Smooth muscle cell (in vitro differentiated cells): ENCODE measurements around the gene ALDOA. TPM values are rescaled to one million over a fixed set of nuclear protein-coding genes. Genes with fewer than 3 reads are reported as not detected.
"Not testable (repeated sequence)": the region's sequence is repeated elsewhere in the genome, so short reads cannot be mapped to it uniquely, and the experiment has no call there.

Source experiments
- DNase-seq: peaks from one replicate; lab custom pipeline; 2025; ENCODE audit not compliant: unreplicated experiment; lab: John Stamatoyannopoulos, UW
- H2AFZ ChIP-seq: fragments of 200-600 bp; sonication (generic); 2 replicates; pipeline ENCODE4 v1.6.0; 2016; ENCODE audit warnings: antibody characterized with exemption, low read depth, mild to moderate bottlenecking
- H3F3A ChIP-seq: fragments of 200-600 bp; sonication (generic); 2 replicates; pipeline ENCODE4 v1.6.0; 2017; ENCODE audit warnings: antibody characterized with exemption, low read depth
- H3K27ac ChIP-seq: fragments of 200-600 bp; sonication (generic); 2 replicates; pipeline ENCODE4 v1.5.1; 2016; ENCODE audit warnings: low read depth, mild to moderate bottlenecking
- H3K27me3 ChIP-seq: fragments of 200-600 bp; sonication (generic); 2 replicates; pipeline ENCODE4 v1.6.1; 2016; ENCODE audit warnings: low read depth, mild to moderate bottlenecking
- H3K36me3 ChIP-seq: fragments of 200-600 bp; sonication (generic); 2 replicates; pipeline ENCODE4 v1.5.1; 2016; ENCODE audit warnings: low read depth
- H3K4me1 ChIP-seq: fragments of 200-600 bp; sonication (generic); 2 replicates; pipeline ENCODE4 v1.5.1; 2016; ENCODE audit warnings: low read depth
- H3K4me2 ChIP-seq: fragments of 200-600 bp; sonication (generic); 2 replicates; pipeline ENCODE4 v1.6.0; 2016; ENCODE audit warnings: mild to moderate bottlenecking
- H3K4me3 ChIP-seq: fragments of 200-600 bp; sonication (generic); 2 replicates; pipeline ENCODE4 v1.5.1; 2016; ENCODE audit warnings: mild to moderate bottlenecking
- H3K79me2 ChIP-seq: fragments of 200-600 bp; sonication (generic); 2 replicates; pipeline ENCODE4 v1.6.0; 2016; ENCODE audit warnings: low read depth, mild to moderate bottlenecking
- H3K9ac ChIP-seq: fragments of 200-600 bp; sonication (generic); 2 replicates; pipeline ENCODE4 v1.6.0; 2016; ENCODE audit warnings: low read depth
- H3K9me3 ChIP-seq: fragments of 200-600 bp; sonication (generic); replicated peaks from 2 replicates; pipeline ENCODE4 v1.5.1; 2016; ENCODE audit warnings: low read depth
- H4K20me1 ChIP-seq: fragments of 200-600 bp; sonication (generic); 2 replicates; pipeline ENCODE4 v1.6.0; 2016; ENCODE audit warnings: low read depth
- WGBS: methylation state at CpG from one replicate; pipeline ENCODE4 v1.1.7; 2016; ENCODE audit warnings: low lambda C conversion rate; 5-methylcytosine and 5-hydroxymethylcytosine counted together
- polyA plus RNA-seq: library from polyadenylated mRNA; unstranded; fragments of >200 nt; fragmentation: Nextera tagmentation; extraction: Ambion mirVana; gene quantifications from 2 replicates; pipeline ENCODE4 v1.2.1, GENCODE V29; 2016
- total RNA-seq: library from RNA; depleted of rRNA; stranded (reverse); fragments of >200 nt; gene quantifications from 2 replicates; pipeline ENCODE4 v1.2.3, GENCODE V29; 2014
- TF ChIP-seq, protein P1 (sequence below): fragments of 200-600 bp; sonication (generic); IDR thresholded peaks from 2 replicates; pipeline ENCODE4 v1.5.1; 2017; ENCODE audit warnings: borderline replicate concordance, mild to moderate bottlenecking, antibody characterized with exemption; ENCODE audit not compliant: insufficient read depth, poor library complexity, severe bottlenecking

The ALDOA gene
- 1,112 and 1,146 TPM in 2 replicates for total RNA-seq
- 2,844 and 2,856 TPM in 2 replicates for polyA plus RNA-seq

DNA sequence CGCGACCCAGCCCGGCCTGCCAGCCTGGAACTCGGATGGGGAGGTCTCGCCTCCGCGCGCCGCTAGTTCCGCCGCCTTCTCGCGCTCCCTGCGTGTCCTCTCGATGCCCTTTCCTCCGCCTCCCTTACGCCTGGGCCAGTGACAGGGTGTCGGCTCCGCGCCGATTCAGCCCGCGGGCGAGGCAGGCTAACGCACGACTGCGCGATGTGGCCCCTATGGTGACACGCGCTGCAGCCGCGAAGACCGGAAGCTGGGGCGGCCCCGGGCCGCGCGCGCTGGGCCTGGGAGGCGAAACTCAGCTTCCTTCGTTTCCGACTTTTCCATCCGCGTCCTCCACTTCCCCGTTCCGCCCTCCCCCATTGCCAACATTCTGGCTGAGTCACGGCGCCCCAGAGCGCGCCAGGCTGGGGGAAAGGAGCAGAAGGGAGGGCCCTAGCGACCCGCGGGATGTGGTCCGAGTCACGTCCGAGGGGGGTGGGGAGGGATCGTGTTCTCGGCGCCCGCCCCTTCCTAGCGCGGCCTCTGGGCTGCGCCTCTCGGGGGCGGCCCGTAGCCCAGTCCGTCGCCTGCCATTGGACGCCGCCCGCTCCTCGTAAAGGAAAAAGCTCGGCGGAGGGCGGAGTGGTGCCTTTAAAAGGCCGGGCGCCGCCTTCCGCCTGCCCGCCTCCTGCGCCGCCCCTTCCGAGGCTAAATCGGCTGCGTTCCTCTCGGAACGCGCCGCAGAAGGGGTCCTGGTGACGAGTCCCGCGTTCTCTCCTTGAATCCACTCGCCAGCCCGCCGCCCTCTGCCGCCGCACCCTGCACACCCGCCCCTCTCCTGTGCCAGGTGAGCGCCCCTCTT, at the start of gene ALDOA:
TSS of gene ALDOA (plus strand) at position 659 of the 841 bp plus-strand sequence. CDS start 1,138 bp downstream, outside the sequence.
- H3K27me3 ChIP-seq = no peaks in the 10 kb centered on the region
- peaks cover 49% of the 10 kb centered on the region for H3K79me2 ChIP-seq
- peak within 1 kb of the TSS; percentile 99 for H3K9ac ChIP-seq
- 1% methylated on average over 87 of the region's 99 CpGs for WGBS
- H2AFZ ChIP-seq = peak within 1 kb of the TSS; percentile 53
- H3K4me1 ChIP-seq = peaks cover 39% of the 10 kb centered on the region
- peaks cover 41% of the 10 kb centered on the region for H3F3A ChIP-seq
- H3K4me2 ChIP-seq = peak within 1 kb of the TSS; percentile 98
- peaks cover 47% of the 10 kb centered on the region for H4K20me1 ChIP-seq
- no peaks in the 10 kb centered on the region for H3K36me3 ChIP-seq
- TF ChIP-seq, protein P1, sequence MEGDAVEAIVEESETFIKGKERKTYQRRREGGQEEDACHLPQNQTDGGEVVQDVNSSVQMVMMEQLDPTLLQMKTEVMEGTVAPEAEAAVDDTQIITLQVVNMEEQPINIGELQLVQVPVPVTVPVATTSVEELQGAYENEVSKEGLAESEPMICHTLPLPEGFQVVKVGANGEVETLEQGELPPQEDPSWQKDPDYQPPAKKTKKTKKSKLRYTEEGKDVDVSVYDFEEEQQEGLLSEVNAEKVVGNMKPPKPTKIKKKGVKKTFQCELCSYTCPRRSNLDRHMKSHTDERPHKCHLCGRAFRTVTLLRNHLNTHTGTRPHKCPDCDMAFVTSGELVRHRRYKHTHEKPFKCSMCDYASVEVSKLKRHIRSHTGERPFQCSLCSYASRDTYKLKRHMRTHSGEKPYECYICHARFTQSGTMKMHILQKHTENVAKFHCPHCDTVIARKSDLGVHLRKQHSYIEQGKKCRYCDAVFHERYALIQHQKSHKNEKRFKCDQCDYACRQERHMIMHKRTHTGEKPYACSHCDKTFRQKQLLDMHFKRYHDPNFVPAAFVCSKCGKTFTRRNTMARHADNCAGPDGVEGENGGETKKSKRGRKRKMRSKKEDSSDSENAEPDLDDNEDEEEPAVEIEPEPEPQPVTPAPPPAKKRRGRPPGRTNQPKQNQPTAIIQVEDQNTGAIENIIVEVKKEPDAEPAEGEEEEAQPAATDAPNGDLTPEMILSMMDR = no peak
- H3K4me3 ChIP-seq = peak within 1 kb of the TSS; percentile 92
- DNase-seq = peak; percentile 93
- H3K9me3 ChIP-seq = no peaks in the 10 kb centered on the region
- H3K27ac ChIP-seq = peak within 1 kb of the TSS; percentile 98

DNA sequence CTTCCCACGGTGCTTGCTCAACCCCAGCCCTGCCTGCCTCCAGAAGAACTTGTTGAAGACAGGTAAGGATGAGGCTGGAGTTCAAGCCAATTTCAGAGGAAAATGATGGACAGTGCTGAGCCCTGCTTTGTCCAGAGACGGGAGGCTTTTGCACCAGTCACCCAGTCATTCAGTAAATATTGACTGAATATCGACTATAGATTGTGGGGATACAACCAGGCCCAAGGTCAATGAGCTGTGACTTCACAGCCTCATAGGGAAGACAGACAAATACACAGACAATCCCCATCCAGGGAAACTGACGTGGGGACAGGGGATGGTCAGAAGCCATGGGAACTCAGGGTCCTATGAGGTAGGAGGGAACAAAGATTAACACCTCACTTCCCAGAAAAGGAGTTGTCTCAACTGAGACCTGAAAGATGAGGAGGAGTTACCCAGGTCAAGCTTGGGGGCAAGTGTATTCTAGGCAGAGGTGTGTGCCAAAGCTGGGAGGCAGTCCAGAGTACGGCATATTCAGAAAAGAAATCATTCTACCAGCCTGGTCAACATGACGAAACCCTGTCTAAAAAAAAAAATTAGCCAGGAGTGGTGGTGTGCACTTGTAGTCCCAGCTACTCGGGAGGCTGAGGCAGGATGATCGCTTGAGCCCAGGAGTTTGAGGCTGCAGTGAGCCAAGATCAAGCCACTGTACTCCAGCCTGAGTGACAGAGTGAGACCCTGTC, 48.8 kb upstream of the ALDOA start:
- Histone ChIP-seq H3K4me1 (peaks cover under 1% of the 10 kb centered on the region), H4K20me1 (no peaks in the 10 kb centered on the region), H3K27me3 (peaks cover 6% of the 10 kb centered on the region), H3F3A (no peaks in the 10 kb centered on the region), H3K9ac (no peak overlapping the region), H3K9me3 (no peaks in the 10 kb centered on the region), H3K79me2 (no peaks in the 10 kb centered on the region), H3K4me3 (no peak overlapping the region), H3K36me3 (no peaks in the 10 kb centered on the region), H3K27ac (no peak overlapping the region), H3K4me2 (no peak overlapping the region), H2AFZ (no peak overlapping the region)
- TF ChIP-seq, protein P1 = no peak
- 90% methylated on average over 8 of the region's 8 CpGs for WGBS
- DNase-seq = no peak

DNA sequence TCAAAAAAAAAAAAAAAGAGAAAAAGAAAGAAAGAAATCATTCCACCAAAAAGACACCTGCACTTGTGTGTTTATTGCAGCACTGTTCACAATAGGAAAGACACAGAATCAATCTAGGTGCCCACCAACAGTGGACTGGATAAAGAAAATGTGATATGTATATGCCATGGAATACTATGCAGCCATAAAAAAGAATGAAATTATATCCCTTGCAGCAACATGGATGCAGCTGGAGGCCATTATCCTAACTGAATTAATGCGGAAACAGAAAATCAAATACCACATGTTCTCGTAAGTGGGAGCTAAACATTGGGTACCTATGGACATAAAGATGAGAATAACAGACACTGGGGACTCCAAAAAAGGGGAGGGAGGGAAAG, 48.3 kb upstream of the ALDOA start:
- Histone ChIP-seq H3K4me2 (no peak overlapping the region), H3K4me3 (no peak overlapping the region), H4K20me1 (no peaks in the 10 kb centered on the region), H3K4me1 (no peaks in the 10 kb centered on the region), H3F3A (no peaks in the 10 kb centered on the region), H3K9ac (no peak overlapping the region), H2AFZ (no peak overlapping the region), H3K27ac (no peak overlapping the region), H3K79me2 (no peaks in the 10 kb centered on the region), H3K36me3 (no peaks in the 10 kb centered on the region), H3K27me3 (peaks cover under 1% of the 10 kb centered on the region), H3K9me3 (no peaks in the 10 kb centered on the region)
- no peak for DNase-seq
- TF ChIP-seq, protein P1 = no peak
- 98% methylated on average over 2 of the region's 2 CpGs for WGBS

DNA sequence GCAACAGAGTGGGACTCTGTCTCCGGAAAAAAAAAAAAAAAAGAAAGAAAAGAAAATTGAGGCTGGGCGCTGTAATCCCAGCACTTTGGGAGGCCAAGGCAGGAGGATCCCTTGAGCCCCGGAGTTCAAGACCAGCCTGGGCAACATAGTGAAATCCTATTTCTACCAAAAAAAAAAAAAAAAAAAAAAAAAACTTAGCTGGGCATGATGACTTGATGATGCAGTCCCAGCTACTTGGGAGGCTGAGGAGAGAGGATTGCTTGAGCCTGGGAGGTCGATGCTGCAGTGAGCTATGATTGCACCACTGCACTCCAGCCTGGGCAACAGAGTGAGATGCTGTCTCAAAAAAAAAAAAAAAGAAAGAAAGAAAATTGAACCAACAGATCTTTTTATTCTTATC, 47.6 kb upstream of the ALDOA start:
- H3K4me1 ChIP-seq, H3K36me3 ChIP-seq, H4K20me1 ChIP-seq, H3K79me2 ChIP-seq, H3K9ac ChIP-seq, H2AFZ ChIP-seq, H3K9me3 ChIP-seq, H3K4me2 ChIP-seq, H3K27ac ChIP-seq, H3K4me3 ChIP-seq, DNase-seq, H3K27me3 ChIP-seq, H3F3A ChIP-seq: not testable (repeated sequence)
- WGBS = 90% methylated on average over 4 of the region's 4 CpGs
